ENCODE data around the gene SOX1. TPM values are rescaled to one million over a fixed set of nuclear protein-coding genes. Genes with fewer than 3 reads are reported as not detected.

The SOX1 gene
- total RNA-seq, 1 experiment from 2014 or later: not detected

DNA sequence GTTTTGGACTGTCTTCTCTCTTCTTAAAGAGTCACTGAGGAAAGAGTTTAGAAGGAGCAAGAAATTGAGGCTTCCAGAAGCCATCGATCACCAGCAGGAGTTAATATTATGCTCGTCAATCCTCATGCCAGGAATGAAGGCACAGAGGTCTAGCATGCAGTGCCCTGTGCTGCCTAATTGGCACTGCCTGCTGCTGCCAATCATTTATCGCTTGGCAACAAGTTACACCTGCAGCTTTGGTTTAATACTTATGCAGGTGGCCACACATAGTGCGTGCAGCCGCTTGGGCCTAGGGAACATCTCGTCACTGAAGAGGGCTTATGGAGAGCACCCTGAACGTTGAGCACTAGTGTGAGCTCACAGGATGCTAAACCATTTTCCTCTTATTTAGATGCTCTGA, 2.7 kb upstream of the SOX1 start:
- intact Hi-C loops (cut with micrococcal nuclease; ENCODE audit: unreplicated experiment): no loop called here
- Mint-ChIP-seq H3K36me3 (ENCODE audit: insufficient read depth, unreplicated experiment) (no peaks in the 10 kb centered on the region), H3K27ac (ENCODE audit: unreplicated experiment) (no peak overlapping the region), H3K4me3 (ENCODE audit: low read depth, unreplicated experiment) (no peak overlapping the region), H3K27me3 (ENCODE audit: unreplicated experiment) (no peaks in the 10 kb centered on the region), H3K4me1 (ENCODE audit: low read depth, unreplicated experiment) (no peaks in the 10 kb centered on the region), H3K9me3 (ENCODE audit: low read depth, unreplicated experiment) (peaks cover 2% of the 10 kb centered on the region)
- DNase-seq: no peak
- BruUV-seq (replicated peaks): no TSS peak
- TF ChIP-seq, protein P1, sequence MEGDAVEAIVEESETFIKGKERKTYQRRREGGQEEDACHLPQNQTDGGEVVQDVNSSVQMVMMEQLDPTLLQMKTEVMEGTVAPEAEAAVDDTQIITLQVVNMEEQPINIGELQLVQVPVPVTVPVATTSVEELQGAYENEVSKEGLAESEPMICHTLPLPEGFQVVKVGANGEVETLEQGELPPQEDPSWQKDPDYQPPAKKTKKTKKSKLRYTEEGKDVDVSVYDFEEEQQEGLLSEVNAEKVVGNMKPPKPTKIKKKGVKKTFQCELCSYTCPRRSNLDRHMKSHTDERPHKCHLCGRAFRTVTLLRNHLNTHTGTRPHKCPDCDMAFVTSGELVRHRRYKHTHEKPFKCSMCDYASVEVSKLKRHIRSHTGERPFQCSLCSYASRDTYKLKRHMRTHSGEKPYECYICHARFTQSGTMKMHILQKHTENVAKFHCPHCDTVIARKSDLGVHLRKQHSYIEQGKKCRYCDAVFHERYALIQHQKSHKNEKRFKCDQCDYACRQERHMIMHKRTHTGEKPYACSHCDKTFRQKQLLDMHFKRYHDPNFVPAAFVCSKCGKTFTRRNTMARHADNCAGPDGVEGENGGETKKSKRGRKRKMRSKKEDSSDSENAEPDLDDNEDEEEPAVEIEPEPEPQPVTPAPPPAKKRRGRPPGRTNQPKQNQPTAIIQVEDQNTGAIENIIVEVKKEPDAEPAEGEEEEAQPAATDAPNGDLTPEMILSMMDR (IDR thresholded peaks at IDR 0.05; ENCODE audit: unreplicated experiment): no peak
- CTCF ChIA-PET: no interaction called here

DNA sequence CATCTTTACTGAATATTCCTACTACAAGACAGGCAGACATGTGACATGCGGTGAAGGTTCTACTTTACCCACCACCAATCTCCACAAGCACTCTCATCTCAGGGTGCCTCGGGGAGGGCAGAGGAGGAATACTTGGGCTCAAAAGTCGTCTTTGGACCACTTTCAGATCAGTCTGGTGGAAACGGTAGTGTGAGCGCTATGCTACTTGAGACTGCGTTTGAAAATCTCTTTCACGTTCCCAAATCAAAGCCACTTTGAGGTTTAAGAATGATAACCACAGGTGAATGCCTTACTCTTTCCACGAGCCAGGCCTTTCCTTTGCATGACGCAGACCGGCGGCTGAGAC, 1.5 kb upstream of the SOX1 start:
- peaks cover 5% of the 10 kb centered on the region for H3K9me3 Mint-ChIP-seq (ENCODE audit: low read depth, unreplicated experiment)
- no TSS peak for BruUV-seq (replicated peaks)

DNA sequence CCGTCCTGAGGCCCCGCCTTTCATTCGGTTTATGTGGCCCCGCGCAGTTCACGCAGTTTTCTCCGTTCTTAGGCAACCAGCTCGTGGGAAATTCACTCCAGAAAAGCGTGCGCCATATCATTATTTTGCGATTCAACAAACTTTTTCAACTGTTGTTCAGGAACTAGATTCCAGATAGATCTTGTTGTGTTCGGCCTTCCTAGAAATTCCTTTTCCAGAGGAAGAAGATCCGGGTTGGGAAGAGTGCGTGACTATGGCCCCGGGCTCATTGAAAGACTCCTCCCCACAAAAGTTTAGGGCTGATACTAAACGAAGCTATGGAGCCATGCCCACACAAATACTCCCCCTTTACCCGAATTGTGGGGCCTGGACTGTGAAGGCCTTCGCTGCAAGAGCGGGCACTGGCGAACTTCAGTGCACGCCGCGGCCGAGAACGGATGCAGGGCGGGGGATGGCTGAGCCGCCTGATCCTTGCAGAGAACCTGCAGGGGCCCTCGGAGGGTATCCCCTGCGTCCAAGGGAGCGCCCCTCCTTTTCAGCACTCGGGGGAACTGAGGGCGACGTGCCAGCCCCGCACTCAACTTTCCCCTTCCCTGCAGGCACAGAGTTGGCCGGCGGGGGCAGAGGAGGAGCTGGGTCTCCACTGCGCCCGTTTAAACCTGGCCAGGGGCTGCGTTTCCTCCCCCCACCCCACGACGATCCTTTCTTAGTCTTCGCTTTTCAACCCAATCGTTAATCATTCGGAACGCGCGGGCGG, 904 bp upstream of the SOX1 start:
- Mint-ChIP-seq H3K36me3 (ENCODE audit: insufficient read depth, unreplicated experiment) (no peaks in the 10 kb centered on the region), H3K4me3 (ENCODE audit: low read depth, unreplicated experiment) (no peak overlapping the region), H3K27ac (ENCODE audit: unreplicated experiment) (no peak overlapping the region), H3K4me1 (ENCODE audit: low read depth, unreplicated experiment) (no peaks in the 10 kb centered on the region), H3K27me3 (ENCODE audit: unreplicated experiment) (no peaks in the 10 kb centered on the region), H3K9me3 (ENCODE audit: low read depth, unreplicated experiment) (peaks cover 5% of the 10 kb centered on the region)
- DNase-seq: no peak
- TF ChIP-seq, protein P1 (IDR thresholded peaks at IDR 0.05; ENCODE audit: unreplicated experiment): no peak
- no TSS peak for BruUV-seq (replicated peaks)
- CTCF ChIA-PET: no interaction called here
- intact Hi-C loops (cut with micrococcal nuclease; ENCODE audit: unreplicated experiment): no loop called here

More for the DNA sequence above, 1.5 kb upstream of the SOX1 start:
- Mint-ChIP-seq H3K4me1 (ENCODE audit: low read depth, unreplicated experiment) (no peaks in the 10 kb centered on the region), H3K27me3 (ENCODE audit: unreplicated experiment) (no peaks in the 10 kb centered on the region), H3K36me3 (ENCODE audit: insufficient read depth, unreplicated experiment) (no peaks in the 10 kb centered on the region), H3K4me3 (ENCODE audit: low read depth, unreplicated experiment) (no peak overlapping the region), H3K27ac (ENCODE audit: unreplicated experiment) (no peak overlapping the region)
- intact Hi-C loops (cut with micrococcal nuclease; ENCODE audit: unreplicated experiment): no loop called here
- CTCF ChIA-PET: no interaction called here
- DNase-seq: no peak
- TF ChIP-seq, protein P1 (IDR thresholded peaks at IDR 0.05; ENCODE audit: unreplicated experiment): no peak

DNA sequence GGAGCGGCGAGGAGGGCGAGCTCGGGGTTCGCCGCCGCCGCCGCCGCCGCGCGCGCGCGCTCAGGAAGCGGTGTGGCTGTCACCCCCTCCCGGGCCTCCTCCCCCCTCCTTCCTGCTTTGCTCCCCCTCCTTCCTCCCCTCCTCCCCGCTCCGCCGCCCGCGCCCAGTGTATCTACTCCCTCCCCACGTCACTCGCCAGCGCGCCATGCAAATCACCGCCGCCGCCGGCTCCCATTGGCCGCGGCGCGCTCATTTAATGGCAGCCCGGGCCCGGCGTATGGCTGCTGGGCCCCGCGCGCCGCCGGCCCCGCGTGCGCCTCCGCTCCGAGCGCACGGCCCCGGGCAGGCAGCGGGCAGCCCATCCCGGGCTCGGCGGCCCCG, 335 bp upstream of the SOX1 start:
- Mint-ChIP-seq H3K36me3 (ENCODE audit: insufficient read depth, unreplicated experiment) (no peaks in the 10 kb centered on the region), H3K27ac (ENCODE audit: unreplicated experiment) (no peak overlapping the region), H3K27me3 (ENCODE audit: unreplicated experiment) (no peaks in the 10 kb centered on the region), H3K9me3 (ENCODE audit: low read depth, unreplicated experiment) (peaks cover 5% of the 10 kb centered on the region), H3K4me1 (ENCODE audit: low read depth, unreplicated experiment) (no peaks in the 10 kb centered on the region), H3K4me3 (ENCODE audit: low read depth, unreplicated experiment) (no peak overlapping the region)
- TF ChIP-seq, protein P1 (IDR thresholded peaks at IDR 0.05; ENCODE audit: unreplicated experiment): no peak
- intact Hi-C loops (cut with micrococcal nuclease; ENCODE audit: unreplicated experiment): no loop called here
- no peak for DNase-seq
- BruUV-seq (replicated peaks): no TSS peak
- CTCF ChIA-PET: no interaction called here
